GM21619 (cell line): ENCODE results near the gene YTHDF2.
"Not testable (repeated sequence)": the region's sequence is repeated elsewhere in the genome, so short reads cannot be mapped to it uniquely, and the experiment has no call there.

Experiments
- ATAC-seq: cut with Tn5 transposase; IDR thresholded peaks from one replicate; pipeline ENCODE4 v1.9.1; 2021; ENCODE audit not compliant: unreplicated experiment

The YTHDF2 gene

DNA sequence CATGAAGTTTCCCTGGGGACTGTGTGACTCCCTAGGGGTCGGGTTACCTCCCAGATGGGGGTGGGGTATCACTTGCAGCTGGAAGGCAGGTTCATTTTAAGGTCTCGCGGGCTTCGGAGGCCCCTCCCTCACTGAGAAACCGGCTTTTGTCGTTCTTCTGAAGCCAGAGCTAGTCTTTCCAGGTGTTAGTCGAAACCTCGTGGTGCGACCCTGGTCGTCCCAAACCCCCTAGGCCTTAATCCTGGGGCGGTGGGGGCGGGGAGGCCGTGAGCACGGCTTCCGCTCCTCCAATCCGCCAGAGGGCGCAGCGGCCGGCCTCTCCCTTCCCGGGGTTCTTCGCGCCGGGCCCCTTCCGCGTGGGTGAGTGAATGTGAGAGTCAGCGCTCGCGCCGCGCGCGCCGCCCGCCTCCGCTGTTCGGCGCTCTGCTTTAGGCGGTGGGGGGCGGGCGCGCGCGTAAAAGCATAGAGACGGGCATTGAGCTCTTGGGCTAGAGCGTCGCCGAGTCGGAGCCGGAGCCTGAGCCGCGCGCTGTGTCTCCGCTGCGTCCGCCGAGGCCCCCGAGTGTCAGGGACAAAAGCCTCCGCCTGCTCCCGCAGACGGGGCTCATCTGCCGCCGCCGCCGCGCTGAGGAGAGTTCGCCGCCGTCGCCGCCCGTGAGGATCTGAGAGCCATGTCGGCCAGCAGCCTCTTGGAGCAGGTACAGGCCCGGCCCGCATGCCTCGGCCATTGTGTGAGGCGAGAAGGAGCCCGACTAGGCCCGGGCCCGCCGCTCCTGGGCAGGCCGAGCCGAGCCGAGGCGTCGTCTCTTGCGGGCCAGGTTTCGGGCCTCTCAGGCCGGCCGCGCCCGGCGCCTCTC lies at the start of gene YTHDF2:
Gene YTHDF2, plus strand, starts transcription at position 491 of the 857 bp plus-strand sequence. Its CDS starts 181 bp downstream, at position 672.
- ATAC-seq = peak; percentile 83

GRCh38 chr1:28691627-28692026 lies 45.1 kb upstream of the YTHDF2 start:
- not testable (repeated sequence) for ATAC-seq

GRCh38 chr1:28703629-28704028 lies 33.1 kb upstream of the YTHDF2 start:
- ATAC-seq = no peak

- no peak for ATAC-seq
Observed at GRCh38 chr1:28716336-28716735, 20.4 kb upstream of the YTHDF2 start.

DNA sequence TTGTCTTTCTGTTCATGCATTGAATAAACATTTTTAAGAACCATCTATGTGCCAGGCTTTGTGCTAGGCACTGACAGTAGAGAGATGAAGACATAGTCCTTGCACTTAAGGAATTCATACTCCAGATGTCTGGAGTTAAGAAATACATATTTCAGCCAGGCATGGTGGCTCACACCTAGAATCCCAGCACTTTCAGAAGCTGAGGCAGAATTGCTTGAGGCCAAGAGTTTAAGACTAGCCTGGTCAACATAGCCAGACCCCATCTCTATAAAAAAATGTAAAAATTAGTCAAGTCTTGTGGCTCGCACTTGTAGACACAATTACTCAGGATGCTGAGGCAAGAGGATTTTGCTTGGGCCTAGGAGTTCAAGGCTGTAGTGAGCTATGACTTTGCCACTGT lies 18.6 kb upstream of the YTHDF2 start:
- ATAC-seq = no peak

- ATAC-seq = no peak
Observed at GRCh38 chr1:28718586-28719331, 18.0 kb upstream of the YTHDF2 start.

DNA sequence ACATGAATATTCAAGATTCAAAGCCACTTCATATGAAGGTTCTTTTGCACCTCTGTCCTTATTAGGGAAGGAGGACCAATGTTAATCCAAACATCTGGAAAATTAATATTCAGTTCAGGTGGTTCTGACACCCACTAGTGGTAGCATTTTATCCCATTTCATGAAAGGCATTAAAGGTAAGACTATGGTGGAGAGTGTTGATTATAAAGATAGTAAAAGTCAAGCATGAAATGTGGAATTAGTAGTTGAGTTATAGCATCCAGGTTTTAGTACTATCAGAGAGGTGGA lies 17.5 kb upstream of the YTHDF2 start:
- ATAC-seq = no peak

GRCh38 chr1:28720376-28720775 lies 16.4 kb upstream of the YTHDF2 start:
- no peak for ATAC-seq

- not testable (repeated sequence) for ATAC-seq
Observed at GRCh38 chr1:28721927-28722326, 14.8 kb upstream of the YTHDF2 start.

- not testable (repeated sequence) for ATAC-seq
Observed at GRCh38 chr1:28725365-28725764, 11.4 kb upstream of the YTHDF2 start.

DNA sequence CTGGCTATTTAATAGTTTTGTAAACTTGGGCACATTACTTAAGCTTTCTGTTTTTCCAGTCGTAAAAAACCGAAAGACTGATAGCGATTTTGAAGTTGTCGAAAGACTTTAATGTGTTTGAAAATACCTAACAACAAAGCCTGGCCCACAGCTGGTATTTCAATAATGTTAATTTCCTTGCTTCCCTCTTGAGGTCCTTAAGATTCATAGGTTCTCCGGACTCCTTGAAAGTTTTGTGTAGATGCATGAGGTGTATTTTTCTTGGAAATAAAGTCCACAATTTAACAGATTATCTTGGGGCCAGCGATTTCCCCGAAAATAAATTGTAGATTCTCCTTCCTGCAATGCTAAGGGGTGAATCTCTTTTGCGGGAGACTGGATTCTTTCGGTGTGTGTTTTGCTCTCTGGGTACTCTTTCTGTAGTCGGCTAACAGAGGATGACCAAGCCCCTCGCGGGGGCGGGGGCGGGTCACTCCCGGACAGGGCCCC lies 735 bp upstream of the YTHDF2 start:
- no peak for ATAC-seq

DNA sequence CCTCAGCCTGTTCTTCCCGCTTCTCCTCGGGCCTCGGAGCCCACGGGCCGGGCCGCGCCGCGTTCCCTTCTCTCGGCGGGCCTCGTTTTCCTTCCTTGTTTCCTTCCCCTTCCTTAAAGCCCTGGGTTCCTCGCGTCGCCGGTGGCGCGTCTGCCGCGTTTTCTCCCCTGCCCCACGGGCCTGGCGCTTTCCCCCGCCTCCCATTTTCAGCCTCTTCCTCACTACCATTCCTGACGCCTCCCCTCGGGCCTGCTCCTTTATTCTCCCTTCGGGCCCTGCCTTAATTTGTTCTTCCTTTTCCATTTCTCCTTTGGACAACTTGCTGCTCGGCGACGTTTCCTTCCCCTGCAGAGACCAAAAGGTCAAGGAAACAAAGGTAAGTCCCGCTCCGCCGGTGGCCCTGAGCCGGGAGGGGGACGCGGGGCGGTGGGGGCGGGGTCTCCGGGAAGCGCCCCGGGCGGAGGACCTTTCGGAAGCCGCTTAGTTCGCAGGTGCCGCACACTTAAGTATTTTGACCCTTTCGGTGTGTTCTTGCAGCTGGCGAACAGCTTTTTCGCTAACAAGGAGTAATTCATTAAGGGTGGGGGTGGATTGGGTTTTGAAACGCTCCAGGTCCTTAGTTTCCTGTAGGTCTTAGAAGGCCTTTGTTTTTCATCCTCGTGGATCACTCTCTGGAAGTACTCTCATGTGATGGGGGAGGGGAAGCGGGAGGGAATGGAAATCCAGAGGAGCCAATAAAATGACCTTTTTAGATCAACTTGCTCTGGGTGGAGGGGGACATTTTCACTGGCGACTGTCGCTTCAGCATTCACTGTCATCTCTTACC lies 780 bp downstream of the YTHDF2 start:
- peak; percentile 15 for ATAC-seq

DNA sequence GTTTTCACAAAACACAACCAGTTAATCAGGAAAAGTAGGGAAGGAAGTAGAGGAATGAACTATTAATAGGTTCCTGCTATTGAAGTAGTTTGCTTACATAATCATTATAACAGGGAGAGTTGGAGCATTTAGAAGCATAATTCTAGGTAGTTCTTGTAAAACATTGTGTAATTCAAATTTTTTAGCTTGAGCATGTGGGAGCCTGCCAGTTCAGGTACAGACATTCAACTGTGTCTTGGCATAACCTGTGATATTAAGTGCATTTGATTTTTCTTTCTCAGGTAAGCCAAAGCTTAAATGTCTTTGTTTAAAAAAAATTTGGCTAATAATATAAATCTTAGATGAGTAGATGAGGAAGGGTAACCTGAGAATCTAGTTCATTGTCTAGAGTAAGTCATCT lies 3.4 kb downstream of the YTHDF2 start:
- ATAC-seq = no peak

- ATAC-seq = no peak
Observed at GRCh38 chr1:28744184-28744583, 7.4 kb downstream of the YTHDF2 start.

- no peak for ATAC-seq
Observed at GRCh38 chr1:28745653-28746173, 9.0 kb downstream of the YTHDF2 start.

GRCh38 chr1:28750330-28750729 lies 13.6 kb downstream of the YTHDF2 start:
- no peak for ATAC-seq

GRCh38 chr1:28750771-28751294 lies 14.1 kb downstream of the YTHDF2 start:
- not testable (repeated sequence) for ATAC-seq

- ATAC-seq = no peak
Observed at GRCh38 chr1:28751315-28752060, 14.7 kb downstream of the YTHDF2 start.

- ATAC-seq = no peak
Observed at GRCh38 chr1:28755701-28756100, 19.0 kb downstream of the YTHDF2 start.

DNA sequence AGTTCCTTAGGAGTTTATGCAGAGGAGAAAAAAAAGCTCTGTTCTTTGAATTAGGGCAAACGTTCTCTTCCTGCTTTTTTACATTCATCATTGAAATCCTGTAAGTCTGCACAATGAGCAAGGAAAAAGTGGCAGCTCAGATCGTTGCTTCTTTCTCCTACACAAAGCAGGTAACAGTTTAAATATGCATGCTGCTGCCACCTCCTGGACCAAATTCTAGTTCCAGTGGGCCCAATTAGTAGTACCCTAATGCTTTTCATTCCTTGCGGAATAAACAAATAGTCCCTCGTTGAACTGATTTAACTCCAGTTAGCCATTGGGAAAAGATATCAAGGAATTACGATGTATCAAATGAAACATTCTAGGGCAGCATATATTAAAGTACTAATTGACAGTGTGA lies 20.1 kb downstream of the YTHDF2 start:
- no peak for ATAC-seq
